ENCODE measurements around the gene SESN3. TPM values are rescaled to one million over a fixed set of nuclear protein-coding genes. Genes with fewer than 3 reads are reported as not detected.

SESN3 gene
- total RNA-seq, 1 donor from 2014 or later = 1.7 TPM

DNA sequence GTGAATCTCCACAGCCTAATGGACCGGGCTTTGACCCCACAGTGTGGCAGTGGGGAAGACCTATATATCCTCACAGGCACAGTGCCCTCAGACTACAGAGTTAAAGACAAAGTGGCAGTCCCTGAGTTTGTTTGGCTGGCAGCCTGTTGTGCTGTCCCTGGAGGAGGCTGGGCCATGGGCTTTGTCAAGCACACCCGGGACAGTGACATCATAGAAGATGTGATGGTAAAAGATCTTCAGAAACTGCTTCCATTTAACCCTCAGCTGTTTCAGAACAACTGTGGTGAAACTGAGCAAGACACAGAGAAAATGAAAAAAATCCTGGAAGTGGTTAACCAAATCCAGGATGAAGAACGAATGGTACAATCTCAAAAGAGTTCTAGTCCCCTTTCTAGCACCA, 102.4 kb downstream of the SESN3 start:
- DNase-seq (ENCODE audit: low read depth, low spot score) = no peak

DNA sequence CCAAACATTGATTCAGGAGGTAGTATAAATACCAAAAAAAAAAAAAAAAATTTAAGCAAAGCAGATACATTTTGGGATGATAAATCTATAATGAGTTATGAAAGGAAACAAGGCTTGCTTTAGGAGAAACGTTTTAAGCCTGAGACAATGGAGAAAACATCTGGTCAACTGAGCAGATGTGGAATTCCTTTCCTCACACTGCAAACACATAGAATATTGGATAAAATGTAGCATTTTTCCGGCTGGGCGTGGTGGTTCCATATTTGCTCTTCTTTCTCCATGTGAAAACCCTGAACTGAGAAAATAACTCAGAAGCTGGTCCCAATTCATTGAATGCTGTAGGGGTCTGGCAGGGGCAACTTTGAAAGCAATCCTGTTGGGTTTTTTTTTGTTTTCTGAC, 107.4 kb downstream of the SESN3 start:
- no peak for DNase-seq (ENCODE audit: low read depth, low spot score)

DNA sequence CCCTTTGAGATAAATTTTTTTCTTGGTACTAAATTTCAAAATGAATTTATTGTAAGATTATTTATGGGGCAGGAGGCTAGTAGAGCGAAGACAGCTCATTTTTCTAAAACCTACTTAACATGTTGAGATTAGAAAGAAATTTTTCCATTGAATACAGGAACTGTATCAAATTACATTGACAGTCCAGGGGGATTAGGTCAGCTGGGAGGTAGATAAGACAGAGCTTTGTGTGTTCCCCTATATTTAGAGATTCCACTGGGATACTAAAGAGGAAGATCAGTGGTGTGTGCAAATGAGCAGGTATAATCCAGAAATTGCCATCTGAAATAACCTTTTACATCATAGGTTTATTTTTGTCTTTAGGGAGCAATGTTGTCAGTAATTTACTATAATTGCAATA, 109.3 kb downstream of the SESN3 start:
- DNase-seq (ENCODE audit: low read depth, low spot score) = no peak

GRCh38 chr11:95119361-95120060, 111.5 kb downstream of the SESN3 start:
- no peak for DNase-seq (ENCODE audit: low read depth, low spot score)

GRCh38 chr11:95115597-95115996, 115.4 kb downstream of the SESN3 start:
- DNase-seq (ENCODE audit: low read depth, low spot score) = no peak

Other genes starting within 250 kb of the SESN3 start
- not detected in 2 replicates for gene KDM4E, start 205.9 kb downstream of the SESN3 start, total RNA-seq
- gene KDM4F, start 181.8 kb downstream of the SESN3 start, total RNA-seq = not detected in 2 replicates
- gene SRSF8, start 164.3 kb downstream of the SESN3 start, total RNA-seq = 17.6 and 19.1 TPM in 2 replicates
- 29.3 and 58.3 TPM in 2 replicates for gene ENDOD1, start 141.4 kb downstream of the SESN3 start, total RNA-seq